GM18858 (cell line): Measurements from ENCODE around the gene FAF1.
"Not testable (repeated sequence)": the region's sequence is repeated elsewhere in the genome, so short reads cannot be mapped to it uniquely, and the experiment has no call there.

Experiments used
- ATAC-seq: cut with Tn5 transposase; IDR thresholded peaks from one replicate; pipeline ENCODE4 v1.9.1; 2021; ENCODE audit not compliant: unreplicated experiment

Gene FAF1

GRCh38 chr1:50570066-50570468 lies 390.0 kb downstream of the FAF1 start:
- no peak for ATAC-seq

GRCh38 chr1:50568782-50569181 lies 391.3 kb downstream of the FAF1 start:
- no peak for ATAC-seq

GRCh38 chr1:50566405-50566804 lies 393.7 kb downstream of the FAF1 start:
- no peak for ATAC-seq

- ATAC-seq, result no peak
These were observed 395.6 kb downstream of the FAF1 start for GRCh38 chr1:50564417-50564816.

- ATAC-seq, result no peak
These were observed 398.0 kb downstream of the FAF1 start for GRCh38 chr1:50562106-50562505.

GRCh38 chr1:50559421-50559820 lies 400.6 kb downstream of the FAF1 start:
- no peak for ATAC-seq

- ATAC-seq, result no peak
These were observed 406.1 kb downstream of the FAF1 start for GRCh38 chr1:50553921-50554320.

GRCh38 chr1:50548243-50548642 lies 411.8 kb downstream of the FAF1 start:
- no peak for ATAC-seq

GRCh38 chr1:50542362-50542761 lies 417.7 kb downstream of the FAF1 start:
- ATAC-seq, result no peak

- ATAC-seq, result no peak
These were observed 421.6 kb downstream of the FAF1 start for GRCh38 chr1:50538476-50538875.

- no peak for ATAC-seq
These were observed 428.5 kb downstream of the FAF1 start for GRCh38 chr1:50531601-50532000.

GRCh38 chr1:50531027-50531426 lies 429.0 kb downstream of the FAF1 start:
- no peak for ATAC-seq

- no peak for ATAC-seq
These were observed 430.6 kb downstream of the FAF1 start for GRCh38 chr1:50529510-50529909.

GRCh38 chr1:50527987-50528320 lies 432.1 kb downstream of the FAF1 start:
- ATAC-seq, result not testable (repeated sequence)

GRCh38 chr1:50527249-50527986 lies 432.6 kb downstream of the FAF1 start:
- no peak for ATAC-seq

GRCh38 chr1:50526431-50526830 lies 433.6 kb downstream of the FAF1 start:
- no peak for ATAC-seq

GRCh38 chr1:50523548-50523947 lies 436.5 kb downstream of the FAF1 start:
- ATAC-seq, result no peak

GRCh38 chr1:50522691-50523342 lies 437.2 kb downstream of the FAF1 start:
- no peak for ATAC-seq

GRCh38 chr1:50521703-50522102 lies 438.4 kb downstream of the FAF1 start:
- ATAC-seq, result no peak

GRCh38 chr1:50517488-50517887 lies 442.6 kb downstream of the FAF1 start:
- no peak for ATAC-seq

GRCh38 chr1:50516056-50516455 lies 444.0 kb downstream of the FAF1 start:
- ATAC-seq, result no peak

GRCh38 chr1:50508040-50508586 lies 452.0 kb downstream of the FAF1 start:
- no peak for ATAC-seq

GRCh38 chr1:50505427-50505826 lies 454.6 kb downstream of the FAF1 start:
- ATAC-seq, result no peak
